Stimulated activated CD4-positive, alpha-beta T cell treated with anti-CD3 and anti-CD28 coated beads, Interleukin-15, amount 100 ng/mL, for 48 hours (primary cell): ENCODE measurements around the gene SEMA3D.
"Not testable (repeated sequence)": the region's sequence is repeated elsewhere in the genome, so short reads cannot be mapped to it uniquely, and the experiment has no call there.

Source experiments
- DNase-seq, 2 donors: peaks; one replicate each; pipeline ENCODE4 v3.0.0-alpha.2; 2020; ENCODE audit warnings: low read depth in 2 of 2

The SEMA3D gene

DNA sequence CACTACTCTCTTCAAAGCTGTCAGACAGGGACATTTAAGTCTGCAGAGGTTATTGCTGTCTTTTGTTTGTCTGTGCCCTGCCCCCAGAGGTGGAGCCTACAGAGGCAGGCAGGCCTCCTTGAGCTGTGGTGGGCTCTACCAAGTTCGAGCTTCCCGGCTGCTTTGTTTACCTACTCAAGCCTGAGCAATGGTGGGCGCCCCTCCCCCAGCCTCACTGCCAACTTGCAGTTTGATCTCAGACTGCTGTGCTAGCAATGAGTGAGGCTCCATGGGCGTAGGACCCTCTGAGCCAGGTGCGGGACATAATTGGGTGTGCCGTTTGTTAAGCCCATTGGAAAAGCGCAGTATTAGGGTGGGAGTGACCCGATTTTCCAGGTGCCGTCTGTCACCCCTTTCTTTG, 193.9 kb downstream of the SEMA3D start:
- not testable (repeated sequence) for DNase-seq

- DNase-seq: no peak
Observed at GRCh38 chr7:84985073-84985784, 201.6 kb downstream of the SEMA3D start.

- no peak for DNase-seq
Observed at GRCh38 chr7:84982199-84982598, 204.7 kb downstream of the SEMA3D start.

DNA sequence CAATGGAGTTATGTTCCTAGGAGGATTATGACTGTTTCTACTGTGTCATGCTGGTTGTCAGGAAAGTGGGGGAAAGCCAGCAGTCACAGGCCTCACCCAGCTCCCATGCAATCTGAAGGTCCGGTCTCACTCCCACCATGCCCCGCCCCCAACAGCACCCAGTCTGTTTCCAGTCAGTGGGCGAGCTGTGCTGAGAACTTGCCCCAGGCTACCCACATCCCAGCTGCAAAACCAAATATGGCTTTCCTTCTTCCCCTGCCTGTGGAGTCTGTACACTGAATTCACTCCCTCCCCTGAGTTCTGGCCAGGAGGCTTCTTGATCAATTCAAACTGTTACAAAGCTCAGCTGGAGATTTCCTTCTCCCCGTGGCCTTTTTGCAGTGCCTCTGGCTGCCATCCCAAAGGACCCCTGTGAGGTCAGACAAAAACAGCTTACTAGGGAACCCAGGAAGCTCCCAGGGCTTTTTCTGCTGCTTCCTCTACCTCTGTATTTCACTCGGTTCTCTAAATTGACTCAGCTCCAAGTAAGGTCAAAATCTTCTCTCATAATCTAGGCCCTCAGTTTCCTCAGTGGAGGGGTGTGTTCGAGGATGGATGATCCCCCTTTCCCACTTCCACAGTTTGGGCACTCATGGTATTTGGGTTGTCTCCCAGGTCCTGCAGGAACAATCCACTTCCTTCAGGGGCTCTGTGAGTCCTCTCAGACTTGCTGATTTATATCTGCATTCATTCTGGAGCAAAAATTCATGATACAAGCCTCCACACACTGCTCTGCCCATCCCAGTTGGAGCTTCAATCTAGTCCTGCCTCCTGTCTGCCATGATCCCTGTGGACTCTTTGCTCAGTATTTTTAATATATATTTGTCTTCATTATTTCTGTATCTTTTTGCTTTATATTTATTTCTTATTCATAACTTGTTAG, 205.5 kb downstream of the SEMA3D start:
- no peak for DNase-seq

DNA sequence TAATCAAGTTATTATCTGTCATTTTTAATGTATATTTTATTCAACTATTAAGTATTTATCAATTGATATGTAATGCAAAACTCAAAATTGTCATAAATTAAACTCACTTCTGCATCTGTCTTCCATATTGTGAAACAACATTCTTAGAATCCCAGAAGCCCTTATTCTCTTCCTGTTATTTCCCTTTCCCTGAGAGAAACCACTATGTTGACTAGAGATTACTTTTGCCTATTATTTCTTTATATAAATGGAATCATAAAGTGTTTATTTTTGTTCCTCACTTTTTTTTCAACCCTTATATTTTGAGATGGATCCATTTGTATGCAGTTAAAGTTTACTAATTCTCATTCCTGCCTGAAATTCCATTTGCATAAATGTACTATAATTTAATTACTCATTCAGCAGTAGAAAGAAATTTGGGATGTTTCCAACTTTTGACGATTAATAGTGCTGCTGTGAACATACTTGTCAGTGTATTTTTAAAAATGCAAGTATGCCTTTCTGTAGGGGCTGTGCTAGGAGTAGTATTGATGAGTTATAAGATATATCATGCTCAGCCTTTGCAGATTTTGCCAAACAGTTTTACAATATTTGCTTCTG, 211.2 kb downstream of the SEMA3D start:
- no peak for DNase-seq

DNA sequence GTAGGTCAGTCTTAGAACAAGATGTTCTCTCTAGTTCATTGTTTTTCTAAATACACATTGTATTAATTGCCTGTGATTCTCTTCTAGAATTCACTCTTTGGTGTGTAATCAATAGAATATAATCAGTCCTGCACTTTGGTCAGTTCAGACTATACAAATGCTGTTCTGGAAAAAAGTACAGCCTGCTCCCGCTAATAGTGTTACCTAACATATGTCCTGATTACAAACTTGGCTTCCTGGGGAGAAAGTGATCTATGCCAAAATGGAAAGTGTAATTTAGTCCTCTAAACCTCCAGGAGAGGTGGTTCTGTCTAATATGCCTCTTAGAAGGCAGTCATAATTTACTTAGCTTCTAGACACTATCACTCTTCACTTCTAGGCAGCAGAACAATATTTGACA, 215.5 kb downstream of the SEMA3D start:
- no peak for DNase-seq

GRCh38 chr7:84970670-84971069, 216.2 kb downstream of the SEMA3D start:
- no peak for DNase-seq

- DNase-seq: no peak
Observed at GRCh38 chr7:84953234-84953633, 233.6 kb downstream of the SEMA3D start.

GRCh38 chr7:84950836-84951235, 236.0 kb downstream of the SEMA3D start:
- DNase-seq: no peak

DNA sequence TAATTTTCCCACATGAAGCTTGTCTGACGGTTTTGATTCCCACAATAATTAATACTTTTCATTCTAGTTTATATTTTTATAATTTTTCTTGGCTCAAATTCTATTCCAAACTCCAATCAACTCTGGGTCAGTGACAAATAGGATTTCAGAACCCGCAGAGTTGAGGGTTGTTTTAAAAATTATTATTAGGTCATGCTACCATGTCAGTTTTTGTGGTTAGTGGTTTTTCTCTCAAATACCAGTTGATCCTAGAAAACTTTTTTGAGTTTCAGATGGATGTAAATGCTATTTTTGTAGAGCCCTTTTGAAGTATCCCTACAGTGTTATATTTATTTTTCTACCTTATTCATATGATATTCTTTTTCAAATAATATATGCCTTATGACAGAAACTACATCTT, 237.4 kb downstream of the SEMA3D start:
- no peak for DNase-seq

GRCh38 chr7:84949067-84949466, 237.8 kb downstream of the SEMA3D start:
- no peak for DNase-seq

- no peak for DNase-seq
Observed at GRCh38 chr7:84948634-84949033, 238.2 kb downstream of the SEMA3D start.

DNA sequence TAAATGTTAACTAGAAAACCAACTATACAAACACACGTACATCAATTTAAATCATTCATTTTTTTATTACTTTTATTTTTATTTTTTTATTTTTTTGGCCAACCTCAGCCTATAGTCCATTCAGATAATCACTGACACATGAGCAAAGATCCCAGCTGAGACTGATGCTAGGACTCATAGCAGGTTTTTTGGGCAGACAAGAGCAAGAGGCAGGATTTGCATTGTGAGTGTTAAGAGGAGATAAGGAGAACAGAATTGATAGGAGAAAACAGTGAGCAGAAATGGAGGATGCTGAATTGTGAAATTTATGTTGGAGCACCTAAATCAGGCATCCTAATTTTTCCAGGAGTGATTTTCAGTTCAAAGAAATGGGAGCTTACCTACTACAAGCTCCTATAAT, 240.3 kb downstream of the SEMA3D start:
- DNase-seq: no peak
